ENCODE measurements around the gene ELFN2.

Gene ELFN2

DNA sequence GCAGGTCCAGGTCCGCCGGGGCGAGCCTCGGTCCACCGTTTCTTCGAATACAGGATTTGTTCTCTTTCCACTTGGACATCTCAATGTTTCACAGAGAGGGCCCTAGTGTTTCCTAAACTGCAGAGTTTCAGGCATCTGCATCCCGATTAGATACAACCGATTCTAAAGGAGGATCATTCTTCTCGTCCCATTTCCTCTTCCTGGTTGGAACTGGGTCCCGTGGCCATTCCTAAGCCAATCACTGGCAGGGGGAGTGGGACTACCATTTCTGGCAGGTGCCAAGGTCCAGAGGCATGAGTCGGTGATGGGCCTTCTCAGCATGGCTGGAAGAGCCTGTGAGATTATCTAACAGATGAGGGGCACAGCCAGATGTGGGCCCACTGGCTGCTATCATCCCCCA, 68.9 kb downstream of the ELFN2 start:
- Mint-ChIP-seq H3K36me3 (ENCODE audit: low read depth) (no peaks in the 10 kb centered on the region), H3K27me3 (ENCODE audit: low read depth, poor library complexity) (peaks cover 29% of the 10 kb centered on the region), H3K4me3 (no peak overlapping the region), H3K4me1 (peaks cover 48% of the 10 kb centered on the region), H3K27ac (no peak overlapping the region), H3K9me3 (no peaks in the 10 kb centered on the region)
- TF ChIP-seq, protein P1, sequence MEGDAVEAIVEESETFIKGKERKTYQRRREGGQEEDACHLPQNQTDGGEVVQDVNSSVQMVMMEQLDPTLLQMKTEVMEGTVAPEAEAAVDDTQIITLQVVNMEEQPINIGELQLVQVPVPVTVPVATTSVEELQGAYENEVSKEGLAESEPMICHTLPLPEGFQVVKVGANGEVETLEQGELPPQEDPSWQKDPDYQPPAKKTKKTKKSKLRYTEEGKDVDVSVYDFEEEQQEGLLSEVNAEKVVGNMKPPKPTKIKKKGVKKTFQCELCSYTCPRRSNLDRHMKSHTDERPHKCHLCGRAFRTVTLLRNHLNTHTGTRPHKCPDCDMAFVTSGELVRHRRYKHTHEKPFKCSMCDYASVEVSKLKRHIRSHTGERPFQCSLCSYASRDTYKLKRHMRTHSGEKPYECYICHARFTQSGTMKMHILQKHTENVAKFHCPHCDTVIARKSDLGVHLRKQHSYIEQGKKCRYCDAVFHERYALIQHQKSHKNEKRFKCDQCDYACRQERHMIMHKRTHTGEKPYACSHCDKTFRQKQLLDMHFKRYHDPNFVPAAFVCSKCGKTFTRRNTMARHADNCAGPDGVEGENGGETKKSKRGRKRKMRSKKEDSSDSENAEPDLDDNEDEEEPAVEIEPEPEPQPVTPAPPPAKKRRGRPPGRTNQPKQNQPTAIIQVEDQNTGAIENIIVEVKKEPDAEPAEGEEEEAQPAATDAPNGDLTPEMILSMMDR (IDR thresholded peaks at IDR 0.05), result no peak
- DNase-seq, result no peak

DNA sequence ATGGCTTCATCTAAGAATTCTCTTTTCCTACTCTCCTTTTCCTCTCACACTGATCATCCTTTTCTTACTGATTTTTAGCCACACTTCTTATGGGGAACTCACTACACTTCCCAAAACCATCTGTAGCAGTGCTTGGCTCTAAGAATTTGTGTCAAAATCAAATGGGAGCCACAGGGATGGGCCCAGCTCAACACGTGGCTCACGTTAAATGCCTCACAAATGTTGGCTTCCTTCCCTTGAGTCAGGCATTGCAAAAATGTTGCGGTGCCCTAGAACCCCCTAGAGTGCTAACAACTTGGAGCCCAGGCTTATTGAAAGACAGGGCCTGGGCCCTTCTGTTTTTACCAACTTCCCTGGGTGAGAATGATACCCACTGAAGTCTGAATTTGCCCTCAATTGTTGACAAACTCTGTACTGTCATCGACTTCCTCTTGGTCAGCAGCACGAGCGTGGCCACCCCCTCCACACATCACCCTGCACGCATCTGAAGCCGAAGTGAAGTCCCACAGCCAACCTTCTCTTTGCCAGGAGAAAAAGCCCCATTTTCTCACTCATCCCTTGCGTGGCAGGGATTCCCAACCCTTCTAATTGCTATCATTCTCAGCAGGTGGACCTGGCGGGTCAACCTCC, 69.7 kb downstream of the ELFN2 start:
- TF ChIP-seq, protein P1 (IDR thresholded peaks at IDR 0.05), result no peak
- no peak overlapping the region for H3K4me3 Mint-ChIP-seq
- no peak overlapping the region for H3K27ac Mint-ChIP-seq
- H3K9me3 Mint-ChIP-seq, result no peaks in the 10 kb centered on the region
- peaks cover 42% of the 10 kb centered on the region for H3K4me1 Mint-ChIP-seq
- no peak for DNase-seq
- peaks cover 38% of the 10 kb centered on the region for H3K27me3 Mint-ChIP-seq (ENCODE audit: low read depth, poor library complexity)
- no peaks in the 10 kb centered on the region for H3K36me3 Mint-ChIP-seq (ENCODE audit: low read depth)

DNA sequence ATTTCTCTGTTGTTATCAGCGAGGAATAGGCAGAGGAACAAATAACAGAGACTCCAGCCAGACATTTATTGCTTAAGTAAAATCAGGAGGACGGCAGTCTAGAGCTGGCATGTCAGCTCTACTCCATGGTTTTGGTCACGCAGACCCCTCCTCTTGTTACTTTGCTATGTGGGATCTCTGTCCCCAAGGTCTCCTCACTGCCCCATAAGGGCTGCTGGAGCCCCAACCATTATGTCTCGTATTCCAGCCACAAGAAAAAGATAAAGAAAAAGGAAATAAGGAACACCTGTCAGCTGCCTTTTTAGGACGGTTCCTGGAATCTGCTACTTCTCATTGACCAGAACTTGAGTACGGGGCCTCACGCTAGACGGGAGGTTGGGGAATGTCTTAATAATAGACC, 70.4 kb downstream of the ELFN2 start:
- Mint-ChIP-seq H3K4me1 (peaks cover 42% of the 10 kb centered on the region), H3K27me3 (ENCODE audit: low read depth, poor library complexity) (peaks cover 38% of the 10 kb centered on the region), H3K4me3 (no peak overlapping the region), H3K9me3 (no peaks in the 10 kb centered on the region), H3K36me3 (ENCODE audit: low read depth) (no peaks in the 10 kb centered on the region), H3K27ac (no peak overlapping the region)
- no peak for DNase-seq
- TF ChIP-seq, protein P1 (IDR thresholded peaks at IDR 0.05), result no peak

DNA sequence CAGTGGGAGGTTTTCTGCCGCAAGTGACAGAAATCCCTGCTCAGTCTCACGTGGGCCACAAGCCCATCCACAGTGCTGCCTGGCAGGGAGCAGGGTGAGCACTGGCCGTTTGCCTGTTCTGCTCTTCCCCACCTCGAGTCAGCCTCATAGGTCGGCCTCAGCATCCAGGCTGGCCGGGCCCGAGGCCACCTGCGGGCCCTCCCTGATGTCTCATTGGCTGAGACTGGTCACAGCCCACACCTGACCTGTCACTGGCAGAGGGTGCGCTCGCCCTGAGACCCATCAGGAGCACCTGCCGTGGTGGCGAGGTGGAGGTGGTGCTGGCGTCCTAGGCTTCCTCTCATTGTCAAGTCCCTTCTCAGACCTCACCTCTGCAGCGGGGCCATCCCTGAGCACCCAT, 72.1 kb downstream of the ELFN2 start:
- H3K4me3 Mint-ChIP-seq, result no peak overlapping the region

DNA sequence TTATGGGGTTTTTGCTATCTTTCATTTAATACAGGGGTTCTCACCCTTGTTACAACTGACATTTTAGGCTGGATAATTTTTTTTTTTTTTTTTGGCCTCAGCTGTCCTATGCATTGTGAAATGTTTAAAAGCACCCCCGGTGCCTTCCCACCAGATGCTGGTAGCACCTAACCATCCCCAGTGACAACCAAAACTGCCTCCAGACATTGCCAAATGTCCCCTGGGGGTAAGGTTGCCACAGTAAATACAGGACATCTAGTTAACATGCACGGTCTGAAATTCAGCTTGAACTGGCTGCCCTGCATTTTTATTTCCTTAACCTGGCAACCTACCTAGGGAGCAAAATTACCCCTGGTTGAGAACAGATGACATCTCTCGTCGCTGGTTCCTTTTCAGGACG, 72.6 kb downstream of the ELFN2 start:
- H3K27me3 Mint-ChIP-seq (ENCODE audit: low read depth, poor library complexity), result peaks cover 42% of the 10 kb centered on the region
- no peaks in the 10 kb centered on the region for H3K36me3 Mint-ChIP-seq (ENCODE audit: low read depth)
- no peak for DNase-seq
- H3K4me3 Mint-ChIP-seq, result no peak overlapping the region
- H3K4me1 Mint-ChIP-seq, result peaks cover 20% of the 10 kb centered on the region
- H3K27ac Mint-ChIP-seq, result no peak overlapping the region
- H3K9me3 Mint-ChIP-seq, result no peaks in the 10 kb centered on the region
- TF ChIP-seq, protein P1 (IDR thresholded peaks at IDR 0.05), result no peak

More for the DNA sequence above, 72.1 kb downstream of the ELFN2 start:
- peaks cover 38% of the 10 kb centered on the region for H3K27me3 Mint-ChIP-seq (ENCODE audit: low read depth, poor library complexity)
- TF ChIP-seq, protein P1 (IDR thresholded peaks at IDR 0.05), result no peak
- H3K9me3 Mint-ChIP-seq, result no peaks in the 10 kb centered on the region
- no peak overlapping the region for H3K27ac Mint-ChIP-seq
- peaks cover 25% of the 10 kb centered on the region for H3K4me1 Mint-ChIP-seq
- DNase-seq, result no peak
- no peaks in the 10 kb centered on the region for H3K36me3 Mint-ChIP-seq (ENCODE audit: low read depth)

DNA sequence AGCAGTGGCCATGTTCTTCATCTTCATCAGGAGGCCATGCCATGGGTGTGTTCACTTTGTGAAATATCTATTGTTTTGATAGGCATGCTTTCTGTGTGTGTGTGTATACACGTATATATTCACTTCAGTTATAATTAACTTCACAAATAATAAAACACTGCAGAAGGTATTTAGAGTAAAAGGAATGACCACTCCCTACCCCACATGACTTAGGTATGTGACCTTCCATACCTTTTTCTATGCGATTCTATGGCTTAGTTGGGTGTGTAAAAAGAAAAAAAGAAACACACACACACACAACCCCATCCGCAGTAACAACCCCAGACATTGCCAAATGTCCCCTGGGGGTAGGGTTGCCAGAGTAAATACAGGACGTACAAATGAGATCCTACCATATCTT, 73.0 kb downstream of the ELFN2 start:
- H3K9me3 Mint-ChIP-seq, result no peaks in the 10 kb centered on the region
- peaks cover 43% of the 10 kb centered on the region for H3K27me3 Mint-ChIP-seq (ENCODE audit: low read depth, poor library complexity)
- no peak overlapping the region for H3K27ac Mint-ChIP-seq
- TF ChIP-seq, protein P1 (IDR thresholded peaks at IDR 0.05), result no peak
- H3K4me1 Mint-ChIP-seq, result peaks cover 16% of the 10 kb centered on the region
- DNase-seq, result no peak
- H3K36me3 Mint-ChIP-seq (ENCODE audit: low read depth), result no peaks in the 10 kb centered on the region
- H3K4me3 Mint-ChIP-seq, result no peak overlapping the region
